ENCODE results near the gene TTLL11.
A peak's percentile ranks its signal among the peaks of the same experiment; 100 is the strongest.

The TTLL11 gene

DNA sequence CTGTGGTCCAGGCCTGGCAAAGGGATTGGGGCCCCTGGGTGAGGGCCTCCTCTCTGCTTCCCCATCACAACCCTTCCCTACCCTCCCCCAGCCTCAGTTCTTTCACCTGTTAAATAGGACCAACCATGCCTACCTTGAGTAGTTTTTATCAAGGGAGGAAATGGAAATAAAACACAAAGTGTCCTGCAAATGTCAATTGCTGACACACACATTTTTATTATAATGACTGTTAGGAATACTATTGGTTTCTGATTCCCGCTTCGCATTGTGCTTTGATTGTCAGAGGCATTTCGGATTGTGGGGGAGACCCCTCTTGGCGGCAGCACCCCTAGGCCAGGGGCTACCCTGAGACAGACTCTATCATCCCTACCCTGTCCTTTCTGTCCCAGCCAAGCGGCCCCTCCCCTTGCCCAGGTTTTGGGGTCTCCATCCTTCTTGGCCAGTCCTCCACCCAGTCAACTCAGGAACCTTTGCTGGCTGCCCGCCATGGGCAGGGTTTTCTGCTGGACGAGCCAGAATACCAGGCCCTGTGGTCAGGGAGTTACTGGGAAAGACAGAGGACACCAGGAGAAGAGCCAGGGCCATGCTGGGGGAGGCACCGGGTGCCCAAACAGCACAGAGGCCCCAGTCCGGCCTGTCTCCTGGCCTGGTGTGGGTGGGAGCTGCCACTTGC lies 18.4 kb upstream of the TTLL11 start:
- DNase-seq (ENCODE audit: insufficient read length, low spot score) (no peak), FAIRE-seq (no peak)

DNA sequence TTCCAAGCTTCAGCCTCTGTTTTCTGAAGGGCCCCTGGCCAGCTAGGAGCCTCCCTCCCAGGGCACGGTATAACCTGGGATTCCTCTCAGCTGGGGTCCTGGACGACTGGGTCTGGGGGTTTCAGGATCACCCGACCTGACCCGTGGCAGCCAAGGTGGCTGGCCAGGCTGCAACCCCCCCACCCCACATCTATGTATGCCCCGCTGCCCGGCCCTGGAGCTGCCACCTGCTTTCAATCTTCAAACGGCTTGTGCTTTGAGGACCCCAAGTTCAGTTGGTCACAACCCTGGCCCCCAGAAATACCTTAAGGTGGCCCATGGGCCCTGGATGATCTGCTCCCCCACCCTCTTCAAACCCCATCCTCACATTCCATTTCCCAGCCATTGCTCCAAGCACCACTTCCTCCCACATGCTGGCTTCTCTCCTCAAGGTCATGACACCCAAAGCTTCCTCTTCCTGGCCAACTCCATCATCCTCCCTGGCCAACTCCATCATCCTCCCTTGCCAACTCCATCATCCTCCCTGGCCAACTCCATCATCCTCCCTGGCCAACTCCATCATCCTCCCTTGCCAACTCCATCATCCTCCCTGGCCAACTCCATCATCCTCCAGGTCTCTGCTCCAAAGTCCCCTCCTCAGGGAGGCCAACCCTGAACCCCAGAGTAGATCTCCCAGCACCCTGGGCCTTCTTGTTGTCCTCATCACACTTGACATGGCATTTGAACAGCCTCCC lies 17.2 kb upstream of the TTLL11 start:
- no peak for DNase-seq (ENCODE audit: insufficient read length, low spot score)
- FAIRE-seq, result no peak

DNA sequence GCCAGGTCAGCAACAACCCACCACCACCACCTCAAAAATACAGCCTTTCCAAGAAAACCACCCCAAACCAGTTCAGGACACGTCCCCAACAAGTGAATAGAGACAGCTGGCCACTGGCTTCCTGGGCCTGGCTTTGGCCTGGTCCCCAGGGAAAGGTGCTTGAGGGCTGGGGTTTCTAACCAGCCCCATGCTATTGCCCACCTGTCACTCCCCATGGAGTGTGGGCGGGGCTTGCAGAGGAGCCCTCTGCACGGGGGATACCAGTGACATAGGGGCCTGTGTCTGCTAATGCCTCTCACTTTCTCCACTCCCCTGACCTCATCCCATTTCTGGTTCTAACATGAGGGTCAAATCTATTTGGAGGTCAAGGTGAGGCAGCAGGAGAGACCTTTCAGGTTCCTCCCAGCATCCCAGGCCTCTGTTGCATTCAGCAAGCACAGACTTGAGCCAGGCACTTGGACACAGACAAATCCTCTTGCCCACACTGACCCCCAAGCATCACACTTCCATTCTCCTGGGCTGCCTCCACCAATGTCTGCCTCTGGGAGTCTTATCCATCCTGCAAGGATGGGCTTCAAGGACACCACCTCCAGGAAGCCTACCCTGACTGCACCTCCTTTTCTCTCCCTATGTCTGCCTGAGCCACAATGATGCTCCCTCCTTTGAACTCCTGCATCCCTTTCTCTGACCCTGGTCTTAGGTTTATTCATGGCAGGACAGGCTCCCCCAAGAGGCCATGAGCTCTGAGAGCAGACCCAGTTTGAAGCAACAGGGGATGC lies 16.1 kb upstream of the TTLL11 start:
- DNase-seq (ENCODE audit: insufficient read length, low spot score) (no peak), FAIRE-seq (no peak)

GRCh38 chr9:122107291-122107805 lies 14.2 kb upstream of the TTLL11 start:
- DNase-seq (ENCODE audit: insufficient read length, low spot score), result no peak
- no peak for FAIRE-seq

GRCh38 chr9:122106576-122106975 lies 13.5 kb upstream of the TTLL11 start:
- FAIRE-seq (no peak), DNase-seq (ENCODE audit: insufficient read length, low spot score) (no peak)

GRCh38 chr9:122103985-122104384 lies 10.9 kb upstream of the TTLL11 start:
- no peak for DNase-seq (ENCODE audit: insufficient read length, low spot score)
- FAIRE-seq, result no peak

GRCh38 chr9:122102156-122102555 lies 9.0 kb upstream of the TTLL11 start:
- DNase-seq (ENCODE audit: insufficient read length, low spot score), result no peak
- FAIRE-seq, result no peak

DNA sequence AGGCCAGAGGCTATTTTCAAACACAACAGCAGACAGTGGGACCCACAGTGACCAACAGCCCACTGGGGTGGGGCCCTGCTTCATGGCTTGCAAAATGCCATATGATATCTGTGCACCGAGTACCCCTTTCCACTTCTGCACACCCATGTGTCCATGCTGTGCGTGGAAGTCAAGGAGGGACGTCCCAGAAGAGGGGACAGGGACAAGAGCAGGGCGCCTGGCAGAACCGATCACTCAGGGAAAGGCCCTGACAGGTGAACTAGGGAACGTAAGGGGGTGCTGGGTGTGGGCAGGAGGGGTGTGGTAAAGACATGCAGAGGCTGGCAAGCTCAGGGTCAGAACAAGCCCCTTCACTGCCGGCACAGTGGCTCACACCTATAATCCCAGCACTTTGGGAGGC lies 7.6 kb upstream of the TTLL11 start:
- DNase-seq (ENCODE audit: insufficient read length, low spot score) (no peak), FAIRE-seq (no peak)

GRCh38 chr9:122099271-122099869 lies 6.3 kb upstream of the TTLL11 start:
- no peak for FAIRE-seq
- peak; percentile 51 for DNase-seq (ENCODE audit: insufficient read length, low spot score)

DNA sequence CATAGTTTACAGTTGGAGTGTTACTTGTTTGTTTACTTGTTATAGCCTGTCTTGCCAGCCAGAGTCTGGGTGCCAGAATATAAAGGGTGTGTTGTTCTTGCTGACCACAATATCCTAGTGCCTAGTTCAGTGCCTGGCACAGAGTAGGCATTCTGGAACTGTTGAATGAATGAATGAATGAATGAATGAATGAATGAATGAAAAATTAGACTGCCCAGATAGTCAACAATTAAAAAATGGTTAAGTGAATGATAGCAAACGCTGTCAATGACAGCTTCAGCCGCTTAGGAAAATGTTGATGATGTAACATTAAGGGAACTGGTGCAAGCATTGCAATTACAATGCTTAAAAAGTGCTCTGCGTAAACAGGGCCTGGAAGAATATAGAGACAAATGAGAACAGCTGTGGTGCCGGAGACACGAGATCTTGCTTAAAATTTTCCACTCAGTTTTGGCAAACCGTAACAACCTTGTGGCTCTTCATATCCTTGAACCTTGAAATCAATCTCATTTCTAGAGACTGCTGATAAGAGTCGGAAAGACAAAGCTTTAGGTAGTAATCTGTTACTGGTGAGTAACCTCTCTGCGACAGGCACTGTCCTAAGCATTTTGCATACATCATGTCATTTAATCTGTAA lies 4.7 kb upstream of the TTLL11 start:
- no peak for DNase-seq (ENCODE audit: insufficient read length, low spot score)
- no peak for FAIRE-seq

- DNase-seq (ENCODE audit: insufficient read length, low spot score) (no peak), FAIRE-seq (no peak)
Measured at GRCh38 chr9:122096620-122097415, 3.7 kb upstream of the TTLL11 start.

GRCh38 chr9:122095010-122095767 lies 2.1 kb upstream of the TTLL11 start:
- FAIRE-seq, result peak; percentile 55
- no peak for DNase-seq (ENCODE audit: insufficient read length, low spot score)

DNA sequence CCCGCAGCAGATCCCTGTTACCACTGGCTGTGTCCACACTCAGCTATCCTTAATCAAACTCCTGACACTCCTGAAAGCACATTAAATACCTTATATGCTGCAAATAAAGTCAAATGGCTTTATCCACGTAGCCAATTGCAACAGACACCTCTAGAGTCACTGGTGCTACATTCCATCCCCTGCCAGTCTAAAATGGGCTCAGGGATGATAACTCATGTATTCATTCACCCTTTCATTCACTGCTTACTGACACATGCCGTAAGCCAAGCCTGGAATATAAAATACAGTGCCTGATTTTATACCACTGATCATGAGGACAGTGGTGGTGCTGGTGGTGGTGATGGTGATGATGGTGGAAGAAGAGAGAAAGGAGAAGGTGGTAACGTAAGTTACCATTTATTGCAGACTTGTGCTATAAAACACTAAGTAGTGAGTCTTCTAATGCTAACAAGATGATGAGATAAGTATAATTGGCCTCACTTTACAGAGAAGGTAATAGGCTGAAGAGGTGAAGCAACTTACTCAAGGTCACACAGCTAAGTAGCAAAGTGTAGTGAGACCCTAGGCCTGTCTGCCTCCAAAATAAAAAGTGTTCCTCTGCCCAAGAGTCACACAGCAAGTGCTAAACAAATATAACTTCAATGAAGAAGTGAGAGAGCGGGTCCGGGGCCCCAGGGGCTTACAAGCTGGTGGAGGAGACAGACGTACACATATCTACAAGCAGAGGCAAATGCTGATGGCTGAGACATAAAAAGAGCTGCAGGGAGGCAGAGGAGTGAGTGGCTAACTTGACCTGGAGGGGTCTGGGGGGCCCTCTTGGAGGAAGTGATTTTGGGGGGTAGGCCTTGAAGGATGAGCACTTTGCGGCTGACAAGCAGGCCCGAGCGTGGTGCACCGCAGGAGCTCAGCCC lies 1.2 kb downstream of the TTLL11 start:
- FAIRE-seq, result no peak

GRCh38 chr9:122090981-122091380 lies 2.1 kb downstream of the TTLL11 start:
- no peak for DNase-seq (ENCODE audit: insufficient read length, low spot score)
- no peak for FAIRE-seq

More for the DNA sequence above, 1.2 kb downstream of the TTLL11 start:
- DNase-seq (ENCODE audit: insufficient read length, low spot score), result no peak

DNA sequence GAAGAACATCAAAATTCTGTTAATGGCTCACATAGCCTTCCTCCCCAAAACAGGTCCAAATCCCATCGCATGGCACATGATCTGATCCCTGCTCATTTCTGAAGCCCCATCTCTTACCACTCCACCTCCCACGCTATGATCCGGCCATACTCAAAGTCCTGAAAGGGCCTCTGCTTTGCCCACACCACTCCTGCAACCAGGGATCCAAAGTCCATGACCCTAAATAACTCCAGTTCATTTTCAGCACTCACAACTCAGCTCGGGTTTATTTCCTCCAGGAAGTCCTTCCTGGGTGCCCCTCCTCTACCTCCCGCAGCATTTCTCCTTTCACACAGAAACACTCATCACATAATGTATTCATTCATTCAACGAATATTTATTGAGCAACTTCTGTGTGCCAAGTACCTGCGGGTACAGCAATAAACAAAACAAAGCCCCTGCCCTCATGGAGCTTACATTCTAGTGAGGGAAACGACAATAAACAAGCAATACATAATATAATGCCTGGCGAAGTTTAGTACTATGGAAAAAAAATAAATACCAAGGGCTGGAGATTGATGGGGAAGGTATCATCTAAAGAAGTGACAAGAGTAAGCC lies 2.7 kb downstream of the TTLL11 start:
- FAIRE-seq (no peak), DNase-seq (ENCODE audit: insufficient read length, low spot score) (no peak)

GRCh38 chr9:122088880-122089706 lies 4.0 kb downstream of the TTLL11 start:
- DNase-seq (ENCODE audit: insufficient read length, low spot score) (no peak), FAIRE-seq (no peak)

Data from GM19239 (cell line).